ENCODE results near the gene HDAC3.

DNA sequence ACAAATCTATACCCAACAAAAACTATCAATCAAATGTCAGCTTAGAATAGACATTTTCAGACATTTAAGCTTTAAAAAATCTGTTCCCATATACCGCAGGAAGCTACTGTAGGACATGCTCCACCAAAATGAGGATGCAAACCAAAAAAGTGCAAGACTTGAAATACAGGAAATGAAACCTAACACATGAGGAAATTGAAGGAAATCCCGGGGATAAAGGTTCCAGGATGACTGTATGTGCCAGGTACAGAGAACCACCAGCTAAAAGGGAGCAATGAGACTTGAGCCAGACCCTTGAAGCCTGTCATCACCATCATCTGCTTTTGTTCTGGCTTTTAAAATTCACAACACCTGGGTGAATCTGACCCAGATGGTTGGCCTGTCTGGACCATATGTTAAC is 39.3 kb downstream of the HDAC3 start:
- TF ChIP-seq, protein P1, sequence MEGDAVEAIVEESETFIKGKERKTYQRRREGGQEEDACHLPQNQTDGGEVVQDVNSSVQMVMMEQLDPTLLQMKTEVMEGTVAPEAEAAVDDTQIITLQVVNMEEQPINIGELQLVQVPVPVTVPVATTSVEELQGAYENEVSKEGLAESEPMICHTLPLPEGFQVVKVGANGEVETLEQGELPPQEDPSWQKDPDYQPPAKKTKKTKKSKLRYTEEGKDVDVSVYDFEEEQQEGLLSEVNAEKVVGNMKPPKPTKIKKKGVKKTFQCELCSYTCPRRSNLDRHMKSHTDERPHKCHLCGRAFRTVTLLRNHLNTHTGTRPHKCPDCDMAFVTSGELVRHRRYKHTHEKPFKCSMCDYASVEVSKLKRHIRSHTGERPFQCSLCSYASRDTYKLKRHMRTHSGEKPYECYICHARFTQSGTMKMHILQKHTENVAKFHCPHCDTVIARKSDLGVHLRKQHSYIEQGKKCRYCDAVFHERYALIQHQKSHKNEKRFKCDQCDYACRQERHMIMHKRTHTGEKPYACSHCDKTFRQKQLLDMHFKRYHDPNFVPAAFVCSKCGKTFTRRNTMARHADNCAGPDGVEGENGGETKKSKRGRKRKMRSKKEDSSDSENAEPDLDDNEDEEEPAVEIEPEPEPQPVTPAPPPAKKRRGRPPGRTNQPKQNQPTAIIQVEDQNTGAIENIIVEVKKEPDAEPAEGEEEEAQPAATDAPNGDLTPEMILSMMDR (IDR thresholded peaks at IDR 0.05) = no peak
- TF ChIP-seq POLR2A (IDR thresholded peaks at IDR 0.05) = no peak

Data from thyroid gland (tissue), 4 donors.